Dermis blood vessel endothelial cell (primary cell): ENCODE results near the gene BORCS8. TPM values are rescaled to one million over a fixed set of nuclear protein-coding genes. Genes with fewer than 3 reads are reported as not detected.
"Not testable (repeated sequence)": the region's sequence is repeated elsewhere in the genome, so short reads cannot be mapped to it uniquely, and the experiment has no call there.

ENCODE experiments used
- DNase-seq: peaks from one replicate; pipeline ENCODE4 v3.0.0; 2010
- total RNA-seq: library from RNA; depleted of rRNA; stranded (reverse); fragments of >200 nt; gene quantifications from 2 replicates; pipeline ENCODE4 v1.2.3, GENCODE V29; 2014

Gene BORCS8
- total RNA-seq, 1 donor from 2014 or later, result 20.3 TPM

GRCh38 chr19:19147344-19147743 is 44.6 kb downstream of the BORCS8 start:
- no peak for DNase-seq

- no peak for DNase-seq
Measured at GRCh38 chr19:19146865-19147264, 45.1 kb downstream of the BORCS8 start.

GRCh38 chr19:19145684-19146608 is 46.0 kb downstream of the BORCS8 start:
- peak; percentile 74 for DNase-seq

- no peak for DNase-seq
Measured at GRCh38 chr19:19145281-19145680, 46.7 kb downstream of the BORCS8 start.

GRCh38 chr19:19142347-19142746 is 49.6 kb downstream of the BORCS8 start:
- DNase-seq, result no peak

- no peak for DNase-seq
Measured at GRCh38 chr19:19140476-19140875, 51.5 kb downstream of the BORCS8 start.

- DNase-seq, result no peak
Measured at GRCh38 chr19:19139876-19140229, 52.1 kb downstream of the BORCS8 start.

- DNase-seq, result peak; percentile 99
Measured at GRCh38 chr19:19138109-19138981, 53.6 kb downstream of the BORCS8 start, which contains the start of gene TMEM161A. TMEM161A (minus strand) TSS chr19:19138478; CDS start chr19:19138428, 50 bp downstream.

GRCh38 chr19:19137556-19138108 is 54.3 kb downstream of the BORCS8 start:
- peak; percentile 34 for DNase-seq

GRCh38 chr19:19135713-19136112 is 56.2 kb downstream of the BORCS8 start:
- DNase-seq, result not testable (repeated sequence)

GRCh38 chr19:19134687-19135158 is 57.2 kb downstream of the BORCS8 start:
- DNase-seq, result no peak

GRCh38 chr19:19133985-19134384 is 58.0 kb downstream of the BORCS8 start:
- DNase-seq, result no peak

GRCh38 chr19:19132912-19133311 is 59.0 kb downstream of the BORCS8 start:
- DNase-seq, result no peak

- DNase-seq, result no peak
Measured at GRCh38 chr19:19131989-19132388, 60.0 kb downstream of the BORCS8 start.

Other genes with a start within 250 kb of the BORCS8 start
- gene SUGP2, start 158.6 kb downstream of the BORCS8 start, total RNA-seq, result 22.0 and 24.8 TPM in 2 replicates
- 50.2 and 72.1 TPM in 2 replicates for gene ARMC6, start 158.5 kb downstream of the BORCS8 start, total RNA-seq
- 4.4 and 4.5 TPM in 2 replicates for gene SLC25A42, start 128.2 kb downstream of the BORCS8 start, total RNA-seq
- 18.7 and 26.5 TPM in 2 replicates for gene TMEM161A, start 53.7 kb downstream of the BORCS8 start, total RNA-seq
- gene MEF2B, start 21.9 kb downstream of the BORCS8 start, total RNA-seq, result 0.34 TPM in 1 of 2 replicates, not detected in the other
- gene RFXANK, start 106 bp upstream of the BORCS8 start, total RNA-seq, result 68.3 and 108 TPM in 2 replicates
- gene NR2C2AP, start 11.3 kb upstream of the BORCS8 start, total RNA-seq, result 11.3 and 18.7 TPM in 2 replicates
- gene NCAN, start 19.8 kb upstream of the BORCS8 start, total RNA-seq, result not detected in 2 replicates
- not detected in 2 replicates for gene TM6SF2, start 81.1 kb upstream of the BORCS8 start, total RNA-seq
- 20.1 and 26.7 TPM in 2 replicates for gene SUGP1, start 128.4 kb upstream of the BORCS8 start, total RNA-seq
- gene MAU2, start 128.7 kb upstream of the BORCS8 start, total RNA-seq, result 40.8 and 42.4 TPM in 2 replicates
- 47.0 and 104 TPM in 2 replicates for gene GATAD2A, start 213.5 kb upstream of the BORCS8 start, total RNA-seq